HG02759 (cell line): ENCODE measurements around the gene XK.
A peak's percentile ranks its signal among the peaks of the same experiment; 100 is the strongest.
"Not testable (repeated sequence)": the region's sequence is repeated elsewhere in the genome, so short reads cannot be mapped to it uniquely, and the experiment has no call there.

ENCODE experiments used
- ATAC-seq: cut with Tn5 transposase; IDR thresholded peaks from one replicate; pipeline ENCODE4 v1.9.1; 2021; ENCODE audit warnings: mild to moderate bottlenecking, moderate library complexity; ENCODE audit not compliant: unreplicated experiment

The XK gene

DNA sequence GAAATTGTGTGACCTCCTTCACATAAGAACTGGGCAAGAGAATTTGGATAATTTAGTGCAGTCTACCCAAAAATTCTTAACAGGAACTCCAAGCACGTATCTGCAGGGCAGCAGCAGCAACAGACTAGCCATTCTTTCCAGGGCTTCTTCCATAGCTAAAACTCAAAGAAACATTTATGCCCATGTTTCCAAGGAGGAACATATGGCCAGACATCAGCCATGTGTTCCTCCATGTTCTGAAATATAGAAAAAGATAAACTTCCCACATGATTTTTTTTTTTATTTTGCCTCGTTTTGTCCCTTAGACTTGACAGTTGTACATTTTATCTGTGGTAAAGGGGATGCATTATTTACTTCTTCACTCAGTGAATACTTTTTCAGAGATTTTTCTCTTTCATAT, 66.7 kb downstream of the XK start:
- ATAC-seq = no peak

DNA sequence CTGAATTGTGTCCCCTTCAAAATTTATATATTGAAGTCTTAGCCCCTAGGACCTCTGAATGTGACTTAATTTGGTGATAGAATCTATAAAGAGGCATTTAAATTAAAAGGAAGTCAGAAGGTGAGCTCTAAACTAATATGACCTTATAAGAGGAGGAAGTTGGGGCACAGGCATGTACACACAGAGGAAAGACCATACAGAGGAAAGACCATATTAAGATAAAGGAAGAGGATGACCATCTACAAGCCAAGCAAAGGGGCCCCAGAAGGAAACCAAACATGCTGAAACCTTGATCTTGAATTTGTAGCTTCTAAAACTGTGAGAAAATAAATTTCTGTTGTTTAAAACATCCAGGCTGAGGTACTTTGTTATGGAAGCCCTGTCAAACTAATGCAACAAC, 67.3 kb downstream of the XK start:
- ATAC-seq = no peak

DNA sequence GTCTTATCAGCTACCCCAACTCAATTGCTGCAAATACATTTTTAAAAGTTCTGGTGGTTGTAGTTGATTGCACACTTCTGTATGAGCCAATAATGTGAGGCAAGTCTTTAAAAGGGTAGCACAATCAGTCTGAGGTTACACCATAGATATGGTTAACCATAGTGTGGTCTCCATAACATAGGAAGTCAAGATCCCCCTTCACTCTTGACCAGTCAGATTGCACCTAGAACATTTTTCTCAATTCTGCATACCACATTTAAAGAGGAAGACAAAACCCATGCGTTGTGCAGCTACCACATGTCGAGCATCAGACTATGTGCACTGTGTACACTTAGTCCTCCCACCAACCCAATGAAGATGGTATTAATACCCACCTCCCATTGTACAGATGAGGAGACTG, 67.8 kb downstream of the XK start:
- no peak for ATAC-seq

- peak; percentile 29 for ATAC-seq
Measured at GRCh38 chrX:37754516-37754915, 68.9 kb downstream of the XK start.

GRCh38 chrX:37755025-37755424, 69.4 kb downstream of the XK start:
- peak; percentile 92 for ATAC-seq

- ATAC-seq = no peak
Measured at GRCh38 chrX:37757082-37757481, 71.5 kb downstream of the XK start.

DNA sequence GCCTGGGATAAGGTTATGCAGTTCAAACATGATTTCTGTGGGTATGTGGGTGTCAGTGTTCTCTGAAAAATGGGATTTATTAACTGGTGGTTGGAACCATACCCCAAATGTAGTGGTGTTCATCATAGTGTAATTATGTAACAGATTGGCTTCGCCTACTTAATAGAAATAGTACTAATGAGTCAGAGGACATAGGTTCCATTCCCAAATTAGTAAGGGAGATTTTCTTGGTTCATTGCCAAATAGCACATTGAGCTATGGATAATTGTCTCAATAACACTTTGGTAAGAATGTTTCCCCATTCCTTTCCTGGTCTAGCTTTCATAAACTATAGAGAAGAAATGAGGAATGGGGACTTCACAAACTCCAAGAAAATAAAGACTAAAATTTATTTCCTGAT, 73.8 kb downstream of the XK start:
- ATAC-seq = no peak

GRCh38 chrX:37759878-37760418, 74.4 kb downstream of the XK start:
- ATAC-seq = no peak

DNA sequence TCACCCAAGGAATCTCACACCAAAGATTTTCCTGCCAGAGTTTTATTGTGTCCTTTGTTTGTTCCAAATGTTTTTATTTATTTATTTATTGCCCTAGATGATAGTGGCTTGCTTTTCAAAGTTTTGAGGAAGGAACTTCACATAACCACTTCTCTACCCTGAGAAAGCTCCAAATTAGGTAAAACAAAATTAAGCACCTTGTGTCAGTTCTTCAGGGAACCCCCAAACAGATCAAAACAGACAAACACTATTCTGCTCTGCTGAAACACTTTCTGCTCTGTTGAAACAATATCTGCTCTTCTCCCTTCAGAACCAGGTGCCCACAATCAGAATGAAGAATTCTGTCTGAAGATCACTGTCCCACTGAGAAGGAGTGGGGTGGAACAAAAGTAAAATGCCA, 77.8 kb downstream of the XK start:
- ATAC-seq = no peak

DNA sequence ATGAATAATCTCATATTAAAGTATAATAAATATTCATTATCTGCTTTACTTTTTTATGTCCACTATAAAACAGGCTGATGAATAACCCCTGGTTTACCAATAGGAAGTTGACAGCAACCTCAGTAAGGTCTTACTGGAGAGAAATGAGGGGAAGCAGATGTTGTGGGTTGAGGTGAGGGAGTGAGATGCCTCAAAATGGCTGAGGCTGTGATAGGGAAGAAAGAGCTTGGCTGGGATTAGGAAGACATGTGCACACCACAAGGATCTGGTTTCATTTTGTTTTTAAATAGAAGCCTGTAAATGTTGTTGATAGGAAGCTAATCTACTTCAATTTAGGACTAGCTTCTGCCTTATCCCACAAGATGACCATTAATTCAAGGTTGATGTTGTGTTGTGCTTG, 79.9 kb downstream of the XK start:
- no peak for ATAC-seq

DNA sequence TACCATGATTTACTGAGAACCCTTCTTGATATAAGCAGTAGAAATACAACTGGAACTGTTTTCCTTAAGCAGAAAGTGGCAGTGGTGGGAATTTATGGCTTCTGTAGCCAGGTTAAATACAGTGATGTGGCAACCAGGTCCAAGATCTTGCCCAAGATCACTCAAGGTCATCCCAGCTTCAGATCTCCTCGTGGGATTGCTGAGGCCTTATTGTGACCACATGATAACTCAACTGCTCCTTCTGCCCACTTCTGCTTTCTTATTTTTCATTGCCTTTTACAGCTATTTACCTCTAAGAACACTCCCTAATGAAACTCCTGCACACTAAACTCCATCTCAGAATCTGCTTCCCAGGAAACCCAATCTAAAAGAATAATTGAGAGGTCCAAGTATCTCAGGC, 81.8 kb downstream of the XK start:
- no peak for ATAC-seq

- ATAC-seq = not testable (repeated sequence)
Measured at GRCh38 chrX:37768866-37769265, 83.3 kb downstream of the XK start.

DNA sequence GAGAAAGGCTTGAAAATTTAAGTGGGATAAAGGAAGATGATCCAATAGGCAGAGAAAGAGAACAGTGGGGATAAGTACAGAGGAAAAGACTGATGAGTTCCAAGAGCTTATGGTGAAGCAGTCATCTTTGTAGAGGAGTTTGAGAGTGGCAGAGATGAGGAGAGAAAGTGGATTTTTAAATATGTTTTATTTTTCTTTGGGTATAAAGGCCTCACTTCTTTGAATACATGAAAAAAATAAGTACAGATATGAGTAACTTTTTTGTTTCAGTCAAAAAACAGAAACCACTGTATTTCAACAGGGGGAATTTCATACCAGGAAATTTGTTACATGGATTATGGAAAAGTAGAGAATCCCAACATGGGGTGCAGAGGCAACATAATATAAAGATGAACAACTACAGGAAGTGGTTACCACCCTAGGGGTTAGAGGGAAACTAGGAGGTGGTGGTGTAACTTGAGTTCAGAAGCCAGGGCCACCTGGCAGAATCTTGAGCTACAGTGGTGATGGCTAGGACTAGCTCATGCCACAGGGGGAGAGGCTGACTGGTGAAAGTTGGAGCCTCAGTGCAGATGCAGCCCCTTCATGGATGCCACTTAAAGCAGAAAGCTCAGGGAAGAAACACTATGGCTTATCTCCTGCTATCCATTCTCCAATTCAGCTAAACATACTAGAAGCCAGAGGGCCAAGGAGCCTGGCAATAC, 90.8 kb downstream of the XK start:
- peak; percentile 85 for ATAC-seq

GRCh38 chrX:37776987-37777325, 91.4 kb downstream of the XK start:
- ATAC-seq = peak; percentile 27

GRCh38 chrX:37779857-37780256, 94.3 kb downstream of the XK start, which contains the start of gene CYBB:
CYBB (plus strand) TSS chrX:37780059; CDS start chrX:37780078, 19 bp downstream.
- ATAC-seq = peak; percentile 31

DNA sequence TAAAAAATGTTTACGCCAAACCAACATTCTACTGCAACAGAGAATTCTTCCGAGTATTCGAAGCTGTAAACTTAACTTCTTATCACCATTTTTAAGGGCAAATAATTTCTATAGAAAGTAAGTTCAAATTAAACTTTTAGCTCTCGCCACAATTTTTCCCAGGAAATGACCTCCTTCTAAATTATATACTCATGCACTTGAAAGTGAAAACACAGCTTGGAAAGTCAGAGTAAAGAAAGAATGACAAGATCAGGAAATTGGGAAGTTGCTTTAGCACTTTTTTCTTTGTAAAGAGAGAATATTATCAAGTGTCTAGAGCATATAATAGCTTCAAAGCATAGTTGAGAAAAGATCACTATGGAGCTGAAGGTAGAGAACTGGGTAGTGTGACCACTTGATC, 95.5 kb downstream of the XK start:
- no peak for ATAC-seq
